ENCODE results near the gene SRCAP.
"Not testable (repeated sequence)": the region's sequence is repeated elsewhere in the genome, so short reads cannot be mapped to it uniquely, and the experiment has no call there.

Gene SRCAP

DNA sequence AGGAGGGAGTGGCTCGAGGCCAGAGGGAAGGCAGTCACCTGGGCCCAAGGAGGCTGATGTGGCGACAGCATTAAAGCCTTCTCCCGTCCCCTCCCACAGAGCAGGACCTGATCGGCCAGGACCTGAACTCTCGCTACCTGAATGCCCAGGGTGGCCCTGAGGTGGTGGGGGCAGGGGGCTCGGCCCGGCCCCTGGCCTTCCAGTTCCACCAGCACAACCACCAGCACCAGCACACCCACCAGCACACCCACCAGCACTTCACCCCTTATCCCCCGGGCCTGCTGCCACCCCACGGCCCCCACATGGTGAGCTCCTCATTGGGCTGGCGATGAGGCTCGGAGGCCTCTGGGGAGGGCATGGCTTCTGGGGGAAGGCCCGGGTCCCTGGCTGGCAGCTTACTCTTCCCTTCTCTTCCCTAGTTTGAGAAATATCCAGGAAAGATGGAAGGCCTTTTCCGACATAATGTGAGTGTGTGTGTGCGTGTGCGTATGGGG is 34.3 kb upstream of the SRCAP start:
- DNase-seq (ENCODE audit: low spot score) = no peak

- no peak for DNase-seq (ENCODE audit: low spot score)
Observed at GRCh38 chr16:30665155-30665829, 33.7 kb upstream of the SRCAP start.

- DNase-seq (ENCODE audit: low spot score) = no peak
Observed at GRCh38 chr16:30665830-30666190, 33.2 kb upstream of the SRCAP start.

DNA sequence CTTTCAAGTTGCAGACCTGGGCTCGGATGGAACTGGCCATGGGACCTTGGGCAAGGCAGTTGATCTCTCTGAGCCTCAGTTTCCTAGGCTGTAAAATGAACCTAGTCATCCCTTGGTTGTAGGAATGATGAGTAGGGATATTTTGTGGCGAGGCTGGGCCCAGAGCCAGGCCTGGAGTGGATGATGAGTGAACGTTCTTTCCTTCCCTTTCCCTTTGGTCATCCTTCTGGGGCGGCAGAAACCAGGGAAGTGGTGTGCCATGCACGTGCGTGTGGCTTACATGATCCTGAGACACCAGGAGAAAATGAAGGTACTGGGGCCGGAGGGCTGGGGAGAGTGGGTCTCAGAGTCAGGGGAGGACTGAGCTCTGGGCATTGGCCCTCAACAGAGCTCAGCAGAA is 32.3 kb upstream of the SRCAP start:
- no peak for DNase-seq (ENCODE audit: low spot score)

- DNase-seq (ENCODE audit: low spot score) = no peak
Observed at GRCh38 chr16:30667361-30667905, 31.5 kb upstream of the SRCAP start.

GRCh38 chr16:30668393-30668792 is 30.6 kb upstream of the SRCAP start:
- DNase-seq (ENCODE audit: low spot score) = no peak

DNA sequence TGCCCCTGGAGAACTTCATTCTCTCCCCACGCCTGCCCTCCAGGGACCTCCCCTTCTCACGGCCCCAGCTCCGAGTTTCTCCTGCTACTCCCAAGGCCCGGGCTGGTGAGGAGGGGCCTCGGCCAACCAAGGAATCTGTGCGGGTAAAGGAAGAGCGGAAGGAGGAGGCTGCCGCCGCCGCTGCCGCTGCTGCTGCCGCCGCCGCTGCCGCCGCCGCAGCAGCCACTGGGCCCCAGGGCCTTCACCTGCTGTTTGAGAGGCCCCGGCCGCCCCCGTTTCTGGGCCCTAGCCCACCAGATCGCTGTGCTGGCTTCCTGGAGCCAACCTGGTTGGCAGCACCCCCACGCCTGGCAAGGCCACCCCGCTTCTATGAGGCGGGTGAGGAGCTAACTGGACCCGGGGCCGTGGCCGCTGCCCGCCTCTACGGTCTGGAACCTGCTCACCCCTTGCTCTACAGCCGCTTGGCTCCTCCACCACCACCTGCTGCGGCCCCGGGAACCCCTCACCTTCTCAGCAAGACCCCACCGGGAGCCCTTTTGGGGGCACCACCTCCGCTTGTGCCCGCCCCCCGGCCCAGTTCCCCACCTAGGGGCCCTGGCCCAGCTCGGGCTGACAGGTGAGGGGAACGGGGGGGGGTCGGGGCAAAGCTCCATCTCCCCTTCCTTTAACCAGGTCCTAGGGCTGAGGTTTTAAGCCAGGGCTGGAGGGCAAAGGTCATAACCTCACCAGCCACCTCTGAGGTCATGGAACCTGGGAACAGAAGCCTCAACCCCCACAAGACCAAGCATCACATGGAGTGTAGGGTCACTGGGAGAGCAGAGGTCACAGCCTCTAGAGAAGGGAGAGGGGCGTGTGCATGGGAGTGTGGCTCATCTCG is 29.7 kb upstream of the SRCAP start:
- DNase-seq (ENCODE audit: low spot score) = no peak

DNA sequence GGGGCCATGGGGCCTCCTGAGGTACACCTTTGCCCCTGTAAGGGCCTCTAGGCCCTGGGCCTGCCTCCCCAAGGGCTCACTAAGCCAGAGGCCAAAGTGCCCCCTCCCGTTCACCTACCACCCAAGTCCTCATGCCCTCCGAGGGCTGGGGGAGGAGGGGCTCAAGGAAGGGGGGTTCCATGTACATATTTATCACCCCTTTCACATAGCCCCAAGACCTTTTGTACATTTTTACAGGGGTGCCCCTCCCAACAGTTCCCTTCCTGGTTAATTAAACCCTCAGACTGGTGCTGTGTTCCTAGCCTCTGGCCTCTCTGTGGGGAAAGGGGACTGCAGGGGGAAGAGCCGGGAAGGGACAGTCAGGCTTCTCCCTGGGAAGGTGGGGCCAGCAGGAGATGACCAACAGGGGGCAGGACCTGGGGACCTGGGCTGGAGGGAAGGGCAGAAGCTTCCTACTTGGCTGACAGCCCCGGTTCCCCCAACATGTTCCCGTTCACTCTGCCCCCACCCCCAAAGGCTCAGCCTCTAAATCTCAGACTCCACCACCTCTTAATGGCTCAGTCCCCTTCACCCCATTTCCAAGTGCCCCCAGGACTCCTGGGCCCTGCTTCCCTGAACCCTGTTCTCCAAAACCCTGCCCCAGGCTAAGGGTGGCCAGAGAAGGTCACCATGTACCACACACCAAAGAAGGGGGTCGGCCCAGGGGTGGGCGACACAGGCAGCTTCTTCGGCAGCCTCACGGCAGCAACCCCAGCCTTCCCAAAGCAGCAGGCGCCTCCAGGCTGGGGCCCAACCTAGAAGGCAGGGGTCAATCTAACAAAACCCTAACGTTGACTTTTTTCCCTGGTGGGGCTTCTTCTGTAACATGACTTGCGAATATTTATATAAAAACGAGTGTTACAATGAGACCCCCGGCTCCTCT is 28.8 kb upstream of the SRCAP start:
- no peak for DNase-seq (ENCODE audit: low spot score)

DNA sequence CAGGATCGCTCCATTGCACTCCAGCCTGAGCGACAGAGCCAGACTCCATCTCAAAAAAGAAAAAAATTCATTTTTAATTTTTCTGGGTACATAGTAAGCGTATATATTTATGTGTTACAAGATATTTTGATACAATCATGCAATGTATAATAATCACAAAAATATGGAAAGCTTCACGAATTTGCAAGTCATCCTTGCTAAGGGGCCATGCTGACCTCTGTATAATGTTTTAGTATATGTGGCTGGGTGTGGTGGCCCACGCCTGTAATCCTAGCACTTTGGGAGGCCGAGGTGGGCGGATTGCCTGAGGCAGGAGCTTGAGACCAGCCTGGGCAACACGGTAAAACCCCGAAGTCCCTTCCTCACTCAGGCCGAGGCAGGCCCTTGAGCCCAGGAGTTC is 23.8 kb upstream of the SRCAP start:
- no peak for DNase-seq (ENCODE audit: low spot score)

- no peak for DNase-seq (ENCODE audit: low spot score)
Observed at GRCh38 chr16:30677931-30678585, 20.9 kb upstream of the SRCAP start.

DNA sequence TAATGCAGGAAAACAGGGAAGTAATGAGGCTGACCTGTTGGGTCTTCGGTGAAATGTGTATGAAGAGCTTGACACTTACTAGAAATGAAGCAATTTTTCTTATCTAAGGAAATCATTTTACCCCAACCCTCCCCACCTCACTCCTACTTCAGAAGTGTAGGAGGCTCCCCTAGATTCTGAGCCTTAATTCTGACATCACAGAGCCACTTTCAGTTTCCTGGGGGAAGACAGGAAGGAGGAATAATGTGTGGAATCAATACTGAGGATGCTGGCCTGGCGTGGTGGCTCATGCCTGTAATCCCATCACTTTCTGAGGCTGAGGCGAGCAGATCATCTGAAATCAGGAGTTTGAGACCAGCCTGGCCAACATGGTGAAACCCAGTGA is 20.4 kb upstream of the SRCAP start:
- no peak for DNase-seq (ENCODE audit: low spot score)

- no peak for DNase-seq (ENCODE audit: low spot score)
Observed at GRCh38 chr16:30680326-30680725, 18.6 kb upstream of the SRCAP start.

DNA sequence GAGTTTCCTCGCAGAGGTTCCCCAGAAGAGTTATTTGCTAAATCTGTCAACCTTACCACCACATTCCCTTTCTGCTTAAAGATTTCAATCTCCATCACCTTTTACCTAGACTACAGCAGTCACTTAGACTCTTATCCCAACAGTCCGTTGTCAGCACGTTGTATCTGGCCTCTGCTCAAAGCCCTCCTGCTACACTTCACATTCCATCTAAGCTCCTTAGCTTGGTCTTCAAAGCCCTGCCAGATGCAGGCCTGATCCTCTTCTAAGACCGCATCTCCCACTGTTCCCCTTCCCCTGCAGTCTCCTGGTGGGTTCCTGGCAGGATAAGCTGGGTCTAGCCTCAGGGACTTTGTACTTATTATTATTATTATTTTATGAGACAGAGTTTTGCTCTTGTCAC is 10.3 kb upstream of the SRCAP start:
- DNase-seq (ENCODE audit: low spot score) = no peak

- DNase-seq (ENCODE audit: low spot score) = no peak
Observed at GRCh38 chr16:30691907-30692306, 7.1 kb upstream of the SRCAP start.

- DNase-seq (ENCODE audit: low spot score) = no peak
Observed at GRCh38 chr16:30692396-30693064, 6.4 kb upstream of the SRCAP start.

DNA sequence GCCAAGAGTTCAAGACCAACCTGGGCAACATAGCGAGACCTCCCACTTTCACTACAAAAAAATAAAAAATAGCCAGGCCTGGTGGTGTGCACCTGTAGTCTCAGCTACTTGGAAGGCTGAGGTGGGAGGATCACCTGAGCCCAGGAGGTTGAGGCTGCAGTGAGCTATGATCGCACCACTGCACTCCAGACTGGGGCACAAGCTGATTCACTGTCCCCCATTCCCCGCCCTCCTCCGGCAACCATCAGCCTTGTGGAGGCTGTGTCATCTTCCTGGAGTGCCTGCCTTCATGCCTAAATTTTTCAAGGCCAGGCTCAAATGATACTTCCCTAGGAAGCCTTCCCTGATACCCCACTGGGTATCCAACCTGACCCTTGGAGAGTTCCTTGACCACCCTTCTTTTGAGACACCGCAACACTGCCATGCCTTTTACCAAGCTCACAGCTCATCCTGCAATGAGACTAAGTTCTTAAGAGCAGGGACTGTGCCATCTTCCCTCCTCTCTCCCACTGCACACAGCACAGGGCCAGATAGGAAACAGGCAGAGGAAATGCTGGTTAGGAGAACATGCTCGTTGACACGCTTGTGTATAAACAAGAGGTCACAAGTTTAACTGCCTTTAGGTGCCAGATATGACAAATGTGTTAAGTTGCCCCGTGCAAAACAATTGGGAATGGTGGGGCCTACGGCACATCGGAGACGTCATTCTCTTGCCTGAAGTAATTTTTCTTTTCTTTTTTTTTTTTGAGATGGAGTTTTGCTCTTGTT is 3.9 kb upstream of the SRCAP start:
- DNase-seq (ENCODE audit: low spot score) = peak; percentile 26

- not testable (repeated sequence) for DNase-seq (ENCODE audit: low spot score)
Observed at GRCh38 chr16:30696646-30697045, 2.3 kb upstream of the SRCAP start.

- peak; percentile 23 for DNase-seq (ENCODE audit: low spot score)
Observed at GRCh38 chr16:30697264-30698138, 1.5 kb upstream of the SRCAP start.

DNA sequence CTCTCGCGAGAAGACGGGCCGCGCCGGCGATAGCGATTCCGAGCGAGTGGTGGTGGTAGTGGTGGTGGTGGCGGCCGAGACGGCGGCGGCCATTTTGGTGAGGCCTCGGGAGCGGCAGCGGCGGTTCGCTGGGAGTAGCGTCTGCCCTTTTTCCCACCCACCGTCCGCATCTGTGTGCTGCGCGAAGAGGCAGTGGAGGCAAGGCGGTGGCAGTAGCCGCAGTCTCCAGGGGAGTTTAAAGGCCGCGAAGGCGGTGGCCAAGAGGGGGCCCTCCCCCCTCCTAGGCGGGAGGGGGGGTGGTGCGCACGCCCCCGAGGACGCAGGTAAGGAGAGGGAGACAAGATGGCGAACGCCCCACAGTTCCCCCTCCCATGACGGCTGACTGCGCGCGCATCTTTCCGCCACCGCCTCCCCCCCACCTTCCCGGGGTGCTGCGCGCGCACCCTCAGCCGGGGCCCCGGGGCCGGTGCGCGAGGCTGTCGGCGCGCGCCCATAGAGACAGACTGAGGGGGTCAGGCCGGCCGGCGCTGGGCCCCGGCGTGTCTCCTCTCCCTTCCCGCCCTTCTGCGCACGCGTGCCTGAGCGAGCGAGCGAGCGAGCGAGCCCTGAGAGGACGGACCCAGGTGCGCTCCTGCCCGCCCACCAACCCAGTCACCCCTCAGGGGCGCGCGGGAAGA is 694 bp upstream of the SRCAP start:
- peak; percentile 97 for DNase-seq (ENCODE audit: low spot score)
